ENCODE data around the gene GRM4. TPM values are rescaled to one million over a fixed set of nuclear protein-coding genes. Genes with fewer than 3 reads are reported as not detected.

GRM4 gene
- total and polyA plus RNA-seq, 10 of the 15 experiments (the other 5 are each of a cell fraction or from before 2014, with no cell fraction given) = 0.01 to 0.31 (median 0.05) TPM; not detected in 2

- ATAC-seq = no peak
Measured at GRCh38 chr6:34049395-34050342, 96.2 kb downstream of the GRM4 start.

More at GRCh38 chr6:34049395-34050342, 96.2 kb downstream of the GRM4 start:
- CTCF ChIA-PET = no interaction called here
- no peak overlapping the region for H2AFZ ChIP-seq (ENCODE audit: control insufficient read depth, low read depth, low read length)
- in situ Hi-C loops (cut with MboI) = loop anchor here (10.0 kb wide), 1 partner anchor 105 kb away; no protein-coding TSS in a partner anchor
- no TSS peak for BruUV-seq (replicated peaks)
- RAD21 ChIA-PET (ENCODE audit: unreplicated experiment) = no interaction called here
- WGBS (ENCODE audit: insufficient coverage, insufficient replicate concordance, low lambda C conversion rate, missing lambda C conversion rate) = 28% methylated on average over 15 of the region's 15 CpGs
- H3K9me3 ChIP-seq (replicated peaks; ENCODE audit: control insufficient read depth, insufficient read depth, low read length) = no peaks in the 10 kb centered on the region
- DNase-seq (ENCODE audit: low read depth, low spot score) = no peak
- no peaks in the 10 kb centered on the region for H3K4me1 ChIP-seq (ENCODE audit: control insufficient read depth, insufficient read depth, low read length)
- H3K27me3 ChIP-seq (replicated peaks in 1 of 2; ENCODE audit: control insufficient read depth in 2 of 2, insufficient read depth in 2 of 2, low read length in 1 of 2) = no peaks in the 10 kb centered on the region; a peak in 2 of 4 replicates
- intact Hi-C loops (cut with micrococcal nuclease; ENCODE audit: unreplicated experiment) = no loop called here
- no peak overlapping the region for H3K27ac ChIP-seq (ENCODE audit: control insufficient read depth, insufficient read depth)
- SMC1A ChIA-PET (ENCODE audit: uncharacterized antibody, unreplicated experiment) = no interaction called here
- no peak overlapping the region for H3K4me2 ChIP-seq (ENCODE audit: control insufficient read depth, insufficient read depth)
- H3K9ac ChIP-seq (ENCODE audit: control insufficient read depth, insufficient read depth, low read length) = no peak overlapping the region
- H4K20me1 ChIP-seq (ENCODE audit: control insufficient read depth, insufficient read depth) = no peaks in the 10 kb centered on the region
- H3K79me2 ChIP-seq (ENCODE audit: control insufficient read depth, insufficient read depth, low read length) = no peaks in the 10 kb centered on the region
- no peak overlapping the region for H3K4me3 ChIP-seq
- TF ChIP-seq, protein P1, sequence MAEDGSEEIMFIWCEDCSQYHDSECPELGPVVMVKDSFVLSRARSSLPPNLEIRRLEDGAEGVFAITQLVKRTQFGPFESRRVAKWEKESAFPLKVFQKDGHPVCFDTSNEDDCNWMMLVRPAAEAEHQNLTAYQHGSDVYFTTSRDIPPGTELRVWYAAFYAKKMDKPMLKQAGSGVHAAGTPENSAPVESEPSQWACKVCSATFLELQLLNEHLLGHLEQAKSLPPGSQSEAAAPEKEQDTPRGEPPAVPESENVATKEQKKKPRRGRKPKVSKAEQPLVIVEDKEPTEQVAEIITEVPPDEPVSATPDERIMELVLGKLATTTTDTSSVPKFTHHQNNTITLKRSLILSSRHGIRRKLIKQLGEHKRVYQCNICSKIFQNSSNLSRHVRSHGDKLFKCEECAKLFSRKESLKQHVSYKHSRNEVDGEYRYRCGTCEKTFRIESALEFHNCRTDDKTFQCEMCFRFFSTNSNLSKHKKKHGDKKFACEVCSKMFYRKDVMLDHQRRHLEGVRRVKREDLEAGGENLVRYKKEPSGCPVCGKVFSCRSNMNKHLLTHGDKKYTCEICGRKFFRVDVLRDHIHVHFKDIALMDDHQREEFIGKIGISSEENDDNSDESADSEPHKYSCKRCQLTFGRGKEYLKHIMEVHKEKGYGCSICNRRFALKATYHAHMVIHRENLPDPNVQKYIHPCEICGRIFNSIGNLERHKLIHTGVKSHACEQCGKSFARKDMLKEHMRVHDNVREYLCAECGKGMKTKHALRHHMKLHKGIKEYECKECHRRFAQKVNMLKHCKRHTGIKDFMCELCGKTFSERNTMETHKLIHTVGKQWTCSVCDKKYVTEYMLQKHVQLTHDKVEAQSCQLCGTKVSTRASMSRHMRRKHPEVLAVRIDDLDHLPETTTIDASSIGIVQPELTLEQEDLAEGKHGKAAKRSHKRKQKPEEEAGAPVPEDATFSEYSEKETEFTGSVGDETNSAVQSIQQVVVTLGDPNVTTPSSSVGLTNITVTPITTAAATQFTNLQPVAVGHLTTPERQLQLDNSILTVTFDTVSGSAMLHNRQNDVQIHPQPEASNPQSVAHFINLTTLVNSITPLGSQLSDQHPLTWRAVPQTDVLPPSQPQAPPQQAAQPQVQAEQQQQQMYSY (CRISPR knock-in tag; IDR thresholded peaks at IDR 0.05) = no peak
- TF ChIP-seq SMARCA5 (IDR thresholded peaks at IDR 0.05) (no peak), ZZZ3 (IDR thresholded peaks at IDR 0.05; ENCODE audit: control insufficient read depth, insufficient read length, low read depth) (no peak)
- no peak for FAIRE-seq
- H3K36me3 ChIP-seq (ENCODE audit: control insufficient read depth in 2 of 2, insufficient read depth in 2 of 2, low read length in 1 of 2) = no peaks in the 10 kb centered on the region
- POLR2A ChIA-PET = no interaction called here

Data from GM12878 (cell line).